H9 (cell line): Measurements from ENCODE around the gene TMEM156. TPM values are rescaled to one million over a fixed set of nuclear protein-coding genes. Genes with fewer than 3 reads are reported as not detected.

Experiments used
- DNase-seq: peaks from one replicate; pipeline ENCODE4 v3.0.0-alpha.2; 2017
- H2AFZ ChIP-seq: one replicate; pipeline ENCODE4 v1.6.1; 2013; ENCODE audit warnings: mild to moderate bottlenecking, low read length, control low read depth, moderate library complexity
- H2AK5ac ChIP-seq: 2 replicates; pipeline ENCODE4 v1.6.1; 2013; ENCODE audit warnings: low read length, control low read depth, mixed read lengths; ENCODE audit not compliant: insufficient read length
- H2BK120ac ChIP-seq: one replicate; pipeline ENCODE4 v1.6.1; 2013; ENCODE audit warnings: low read depth, mild to moderate bottlenecking, low read length, control low read depth, inconsistent platforms; ENCODE audit not compliant: poor library complexity, severe bottlenecking
- H2BK12ac ChIP-seq: 2 replicates; pipeline ENCODE4 v1.6.1; 2013; ENCODE audit warnings: low read length, control low read depth, mixed read lengths, low read depth; ENCODE audit not compliant: insufficient read length
- H2BK15ac ChIP-seq: 2 replicates; pipeline ENCODE4 v1.6.1; 2013; ENCODE audit warnings: low read depth, low read length, control low read depth
- H2BK20ac ChIP-seq: one replicate; pipeline ENCODE4 v1.6.1; 2013; ENCODE audit warnings: low read depth, mild to moderate bottlenecking, low read length, control low read depth, inconsistent platforms; ENCODE audit not compliant: poor library complexity, severe bottlenecking
- H2BK5ac ChIP-seq: 2 replicates; pipeline ENCODE4 v1.6.1; 2013; ENCODE audit warnings: low read length, control low read depth, mixed read lengths; ENCODE audit not compliant: insufficient read length
- H3K14ac ChIP-seq: 2 replicates; pipeline ENCODE4 v1.6.1; 2013; ENCODE audit warnings: low read length, control low read depth; ENCODE audit not compliant: insufficient read depth
- H3K18ac ChIP-seq: 2 replicates; pipeline ENCODE4 v1.6.1; 2013; ENCODE audit warnings: low read depth, mild to moderate bottlenecking, mixed read lengths, low read length, control low read depth; ENCODE audit not compliant: insufficient read length
- H3K23ac ChIP-seq: 2 replicates; pipeline ENCODE4 v1.6.1; 2013; ENCODE audit warnings: low read length, control low read depth, mixed read lengths, low read depth; ENCODE audit not compliant: insufficient read length
- H3K23me2 ChIP-seq: 2 replicates; pipeline ENCODE4 v1.6.1; 2013; ENCODE audit warnings: low read depth, mild to moderate bottlenecking, mixed read lengths, low read length, control low read depth; ENCODE audit not compliant: insufficient read length, poor library complexity, severe bottlenecking
- H3K27ac ChIP-seq: 2 replicates; pipeline ENCODE4 v1.5.1; 2013; ENCODE audit warnings: low read length, control low read depth, mixed read lengths, low read depth; ENCODE audit not compliant: insufficient read length
- H3K27me3 ChIP-seq: 2 replicates; pipeline ENCODE4 v1.6.1; 2013; ENCODE audit warnings: low read length, control low read depth, inconsistent platforms; ENCODE audit not compliant: insufficient read depth
- H3K4ac ChIP-seq: 2 replicates; pipeline ENCODE4 v1.6.1; 2013; ENCODE audit warnings: low read depth, mild to moderate bottlenecking, control low read depth, inconsistent platforms, low read length, moderate library complexity
- H3K4me1 ChIP-seq: 2 replicates; pipeline ENCODE4 v1.6.1; 2013; ENCODE audit warnings: low read length, control low read depth, inconsistent platforms; ENCODE audit not compliant: insufficient read depth
- H3K4me2 ChIP-seq: 2 replicates; pipeline ENCODE4 v1.6.1; 2013; ENCODE audit warnings: low read length, control low read depth, mixed read lengths; ENCODE audit not compliant: insufficient read length, insufficient read depth
- H3K56ac ChIP-seq: 2 replicates; pipeline ENCODE4 v1.6.1; 2013; ENCODE audit warnings: low read depth, mild to moderate bottlenecking, mixed read lengths, low read length, control low read depth; ENCODE audit not compliant: insufficient read length
- H3K79me1 ChIP-seq: 2 replicates; pipeline ENCODE4 v1.6.1; 2013; ENCODE audit warnings: low read depth, mild to moderate bottlenecking, moderate library complexity, low read length, control low read depth, inconsistent platforms; ENCODE audit not compliant: insufficient read depth, poor library complexity, severe bottlenecking
- H3K79me2 ChIP-seq: 2 replicates; pipeline ENCODE4 v1.6.1; 2013; ENCODE audit warnings: low read length, control low read depth, inconsistent platforms; ENCODE audit not compliant: insufficient read depth
- H3K9ac ChIP-seq: 2 replicates; pipeline ENCODE4 v1.6.1; 2013; ENCODE audit warnings: low read length, control low read depth, mixed read lengths; ENCODE audit not compliant: insufficient read length; ENCODE audit errors: extremely low read depth
- H3K9me3 ChIP-seq: one replicate; pipeline ENCODE4 v1.6.1; 2013; ENCODE audit warnings: low read depth, low read length, inconsistent platforms; ENCODE audit not compliant: control insufficient read depth
- H3T11ph ChIP-seq: one replicate; pipeline ENCODE4 v1.6.1; 2013; ENCODE audit warnings: mild to moderate bottlenecking, low read length, control low read depth, inconsistent platforms
- H4K20me1 ChIP-seq: one replicate; pipeline ENCODE4 v1.6.1; 2013; ENCODE audit not compliant: control insufficient read depth, insufficient read length, insufficient read depth
- H4K5ac ChIP-seq: 2 replicates; pipeline ENCODE4 v1.6.1; 2013; ENCODE audit warnings: low read depth, mild to moderate bottlenecking, mixed read lengths, low read length, control low read depth; ENCODE audit not compliant: insufficient read length
- H4K8ac ChIP-seq: replicated peaks from 2 replicates; pipeline ENCODE4 v1.6.1; 2013; ENCODE audit warnings: low read length, control low read depth, mixed read lengths, low read depth; ENCODE audit not compliant: insufficient read length
- H4K91ac ChIP-seq: 2 replicates; pipeline ENCODE4 v1.6.1; 2013; ENCODE audit warnings: low read depth, mild to moderate bottlenecking, moderate library complexity, mixed read lengths, low read length, control low read depth; ENCODE audit not compliant: insufficient read length
- H3K27ac Mint-ChIP-seq, 3 experiments: 2 replicates in 2 of 3; 3 replicates in 1 of 3; pipeline ENCODE4 v1.8.0; 2020 to 2021; ENCODE audit warnings: mixed read lengths in 3 of 3, mild to moderate bottlenecking in 1 of 3, moderate library complexity in 1 of 3
- H3K27me3 Mint-ChIP-seq: 2 replicates; pipeline ENCODE4 v1.8.0; 2021; ENCODE audit warnings: low read depth, mild to moderate bottlenecking, moderate library complexity, mixed read lengths
- H3K36me3 Mint-ChIP-seq, 3 experiments: 2 replicates in 2 of 3; 3 replicates in 1 of 3; pipeline ENCODE4 v1.8.0; 2020 to 2021; ENCODE audit warnings: low read depth in 3 of 3, mixed read lengths in 3 of 3; ENCODE audit not compliant: insufficient read depth in 1 of 3
- H3K4me1 Mint-ChIP-seq, 2 experiments: 2 replicates each; pipeline ENCODE4 v1.8.0; 2020; ENCODE audit warnings: mixed read lengths in 2 of 2
- H3K4me3 Mint-ChIP-seq, 2 experiments: 2 replicates in 1 of 2; 3 replicates in 1 of 2; pipeline ENCODE4 v1.8.0; 2020 to 2021; ENCODE audit warnings: mild to moderate bottlenecking in 2 of 2, mixed read lengths in 2 of 2, moderate library complexity in 1 of 2
- H3K9me3 Mint-ChIP-seq, 2 experiments: 2 replicates in 1 of 2; 3 replicates in 1 of 2; pipeline ENCODE4 v1.8.0; 2020; ENCODE audit warnings: mild to moderate bottlenecking in 2 of 2, mixed read lengths in 2 of 2, moderate library complexity in 1 of 2
- CTCF ChIP-seq: fragments of 200-600 bp; sonication (generic); conservative IDR thresholded peaks from 3 replicates; pipeline ENCODE4 v1.8.0; 2021; ENCODE audit warnings: antibody characterized with exemption, mild to moderate bottlenecking
- total RNA-seq: library from RNA; stranded (reverse); gene quantifications from 2 replicates; pipeline ENCODE4 v1.2.1, GENCODE V29; 2021

The TMEM156 gene
- total RNA-seq, 1 experiment from 2014 or later: not detected

GRCh38 chr4:38954727-38955126 lies 77.5 kb downstream of the TMEM156 start:
- no peak overlapping the region for H3K23ac ChIP-seq
- no peaks in the 10 kb centered on the region for H3K27me3 ChIP-seq
- no peak overlapping the region for H2AK5ac ChIP-seq
- peaks cover 2 to 7% of the 10 kb centered on the region in 2 experiments; a peak in 2 of 4 replicates for H3K4me1 Mint-ChIP-seq
- DNase-seq: no peak
- no peak overlapping the region for H3K4ac ChIP-seq
- no peaks in the 10 kb centered on the region for H3K4me1 ChIP-seq
- H3K18ac ChIP-seq: no peak overlapping the region
- H3K27ac ChIP-seq: no peak overlapping the region
- H3K79me1 ChIP-seq: no peaks in the 10 kb centered on the region
- no peak overlapping the region for H2BK120ac ChIP-seq
- H4K5ac ChIP-seq: no peak overlapping the region
- no peak overlapping the region for H3T11ph ChIP-seq
- no peaks in the 10 kb centered on the region for H3K79me2 ChIP-seq
- H4K91ac ChIP-seq: no peak overlapping the region
- peaks cover 0 to 3% of the 10 kb centered on the region in 2 experiments; a peak in 2 of 5 replicates for H3K9me3 Mint-ChIP-seq
- H3K56ac ChIP-seq: no peak overlapping the region
- no peak overlapping the region for H2BK5ac ChIP-seq
- no peaks in the 10 kb centered on the region for H3K9me3 ChIP-seq
- H2AFZ ChIP-seq: no peak overlapping the region
- no peaks in the 10 kb centered on the region for H4K20me1 ChIP-seq
- H3K14ac ChIP-seq: no peak overlapping the region
- no peaks in the 10 kb centered on the region for H3K23me2 ChIP-seq
- no peak overlapping the region for H3K27ac Mint-ChIP-seq
- no peak overlapping the region for H2BK15ac ChIP-seq
- no peak overlapping the region for H3K9ac ChIP-seq
- no peak overlapping the region for H2BK12ac ChIP-seq
- TF ChIP-seq CTCF: no peak
- H4K8ac ChIP-seq: no peak overlapping the region
- H3K36me3 Mint-ChIP-seq: no peaks in the 10 kb centered on the region
- H3K4me3 Mint-ChIP-seq: no peak overlapping the region
- no peaks in the 10 kb centered on the region for H3K27me3 Mint-ChIP-seq
- no peak overlapping the region for H2BK20ac ChIP-seq
- no peak overlapping the region for H3K4me2 ChIP-seq
